MM.1S (cell line): ENCODE results near the gene NBEAL2.

Source experiments
- CTCF ChIP-seq: fragments of 300-600 bp; sonication (generic); IDR thresholded peaks from 2 replicates; pipeline ENCODE4 v1.5.1; 2016; ENCODE audit warnings: antibody characterized with exemption, low read length, mixed read lengths
- EZH2phosphoT487 ChIP-seq: fragments of 300-600 bp; sonication (generic); IDR thresholded peaks from 2 replicates; pipeline ENCODE4 v1.6.1; 2018; ENCODE audit warnings: antibody characterized with exemption, low read length

- TF ChIP-seq CTCF = no peak
- no peak for TF ChIP-seq EZH2phosphoT487
Observed at GRCh38 chr3:47057212-47057671, 77.8 kb downstream of the NBEAL2 start.
